GM12872 (cell line): ENCODE results near the gene PAX5.

Experiments used
- TF ChIP-seq, protein P1 (sequence below): IDR thresholded peaks from 3 replicates; pipeline ENCODE4 v1.5.1; 2011; ENCODE audit warnings: low read depth, mild to moderate bottlenecking, low read length, moderate library complexity; ENCODE audit not compliant: insufficient read depth

PAX5 gene

GRCh38 chr9:36932198-36932597 lies 101.9 kb downstream of the PAX5 start:
- TF ChIP-seq, protein P1, sequence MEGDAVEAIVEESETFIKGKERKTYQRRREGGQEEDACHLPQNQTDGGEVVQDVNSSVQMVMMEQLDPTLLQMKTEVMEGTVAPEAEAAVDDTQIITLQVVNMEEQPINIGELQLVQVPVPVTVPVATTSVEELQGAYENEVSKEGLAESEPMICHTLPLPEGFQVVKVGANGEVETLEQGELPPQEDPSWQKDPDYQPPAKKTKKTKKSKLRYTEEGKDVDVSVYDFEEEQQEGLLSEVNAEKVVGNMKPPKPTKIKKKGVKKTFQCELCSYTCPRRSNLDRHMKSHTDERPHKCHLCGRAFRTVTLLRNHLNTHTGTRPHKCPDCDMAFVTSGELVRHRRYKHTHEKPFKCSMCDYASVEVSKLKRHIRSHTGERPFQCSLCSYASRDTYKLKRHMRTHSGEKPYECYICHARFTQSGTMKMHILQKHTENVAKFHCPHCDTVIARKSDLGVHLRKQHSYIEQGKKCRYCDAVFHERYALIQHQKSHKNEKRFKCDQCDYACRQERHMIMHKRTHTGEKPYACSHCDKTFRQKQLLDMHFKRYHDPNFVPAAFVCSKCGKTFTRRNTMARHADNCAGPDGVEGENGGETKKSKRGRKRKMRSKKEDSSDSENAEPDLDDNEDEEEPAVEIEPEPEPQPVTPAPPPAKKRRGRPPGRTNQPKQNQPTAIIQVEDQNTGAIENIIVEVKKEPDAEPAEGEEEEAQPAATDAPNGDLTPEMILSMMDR: no peak

DNA sequence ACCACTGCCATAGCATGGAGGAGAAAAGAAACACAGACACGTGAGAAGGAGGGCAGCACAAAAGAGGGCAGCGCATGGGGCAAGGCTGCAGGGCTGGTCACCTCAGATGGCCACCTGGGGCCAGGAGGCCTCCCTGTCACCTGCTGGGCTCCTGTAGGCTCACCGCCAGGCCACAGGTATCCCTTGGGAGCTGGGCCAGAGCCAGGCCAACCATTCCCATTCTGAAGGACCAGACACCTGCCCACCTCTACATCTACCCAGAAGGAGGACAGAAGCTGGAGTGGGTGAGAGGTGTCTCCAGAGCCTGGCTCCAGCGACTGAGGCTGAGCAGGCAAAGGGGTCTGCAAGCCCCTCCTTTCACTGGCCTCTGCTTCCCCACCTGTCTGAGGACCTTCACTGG lies 103.1 kb downstream of the PAX5 start:
- TF ChIP-seq, protein P1: no peak

DNA sequence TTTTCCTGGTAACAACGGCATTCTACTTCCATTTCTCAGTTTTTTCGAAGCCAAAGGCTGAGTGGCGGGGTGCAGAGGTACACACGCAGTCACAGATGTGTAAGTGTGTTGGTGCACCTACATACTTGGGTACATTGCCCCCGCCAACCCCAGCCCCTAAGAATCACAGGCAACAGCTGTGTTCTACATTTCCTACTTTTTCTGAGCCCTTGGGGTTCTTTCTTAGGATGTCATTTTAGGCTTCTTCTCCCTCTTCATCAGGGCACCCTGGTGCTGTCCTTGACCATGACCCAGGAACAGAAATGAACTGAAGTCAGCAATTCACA lies 104.8 kb downstream of the PAX5 start:
- TF ChIP-seq, protein P1: no peak

- TF ChIP-seq, protein P1: no peak
These were observed 105.3 kb downstream of the PAX5 start for GRCh38 chr9:36928670-36929349.

- TF ChIP-seq, protein P1: no peak
These were observed 105.9 kb downstream of the PAX5 start for GRCh38 chr9:36928210-36928609.

- TF ChIP-seq, protein P1: no peak
These were observed 109.2 kb downstream of the PAX5 start for GRCh38 chr9:36924757-36925432.

GRCh38 chr9:36924071-36924470 lies 110.0 kb downstream of the PAX5 start:
- TF ChIP-seq, protein P1: no peak
